Mesenchymal stem cell (in vitro differentiated cells and primary cell): ENCODE results near the gene CAMK2N2.
A peak's percentile ranks its signal among the peaks of the same experiment; 100 is the strongest.

Experiments used
- DNase-seq: peaks from one replicate; pipeline ENCODE4 v3.0.0-alpha.2; 2013
- H2AFZ ChIP-seq: one replicate; pipeline ENCODE4 v1.6.1; 2013; ENCODE audit warnings: low read depth, mild to moderate bottlenecking, control low read depth, inconsistent platforms, low read length, moderate library complexity
- H2AK5ac ChIP-seq: 2 replicates; pipeline ENCODE4 v1.6.1; 2013; ENCODE audit warnings: low read length, moderate library complexity, mild to moderate bottlenecking, inconsistent platforms; ENCODE audit not compliant: severe bottlenecking
- H2BK120ac ChIP-seq: one replicate; pipeline ENCODE4 v1.6.1; 2013; ENCODE audit warnings: low read depth, mild to moderate bottlenecking, inconsistent platforms, low read length, moderate library complexity
- H2BK12ac ChIP-seq, 2 experiments: one replicate each; pipeline ENCODE4 v1.6.1; 2013; ENCODE audit warnings: inconsistent platforms in 2 of 2, low read length in 2 of 2, mild to moderate bottlenecking in 2 of 2, moderate library complexity in 2 of 2, control low read depth in 1 of 2
- H2BK15ac ChIP-seq: one replicate; pipeline ENCODE4 v1.6.1; 2013; ENCODE audit warnings: mild to moderate bottlenecking, low read depth, inconsistent platforms; ENCODE audit not compliant: poor library complexity, severe bottlenecking
- H2BK5ac ChIP-seq: 2 replicates; pipeline ENCODE4 v1.6.1; 2013; ENCODE audit warnings: low read depth, mild to moderate bottlenecking, low read length, control low read depth, inconsistent platforms; ENCODE audit not compliant: poor library complexity, severe bottlenecking
- H3K14ac ChIP-seq, 2 experiments: one replicate each; pipeline ENCODE4 v1.6.1; 2013; ENCODE audit warnings: inconsistent platforms in 2 of 2, low read length in 2 of 2, control low read depth in 1 of 2, mild to moderate bottlenecking in 1 of 2, moderate library complexity in 1 of 2
- H3K18ac ChIP-seq, 2 experiments: one replicate each; pipeline ENCODE4 v1.6.1; 2013; ENCODE audit warnings: inconsistent platforms in 2 of 2, low read length in 2 of 2, control low read depth in 1 of 2, low read depth in 1 of 2, mild to moderate bottlenecking in 1 of 2
- H3K23ac ChIP-seq, 2 experiments: one replicate each; pipeline ENCODE4 v1.6.1; 2013; ENCODE audit warnings: inconsistent platforms in 2 of 2, low read length in 2 of 2, mild to moderate bottlenecking in 2 of 2, moderate library complexity in 2 of 2, control low read depth in 1 of 2
- H3K27ac ChIP-seq: 2 replicates; pipeline ENCODE4 v1.5.1; 2013; ENCODE audit warnings: mild to moderate bottlenecking, moderate library complexity, low read length, control low read depth, inconsistent platforms; ENCODE audit not compliant: poor library complexity, severe bottlenecking
- H3K27me3 ChIP-seq, 2 experiments: 2 replicates each; pipeline versions ENCODE4 v1.6.1 to v1.7.0; 2013; ENCODE audit warnings: low read length in 2 of 2, mild to moderate bottlenecking in 2 of 2, moderate library complexity in 2 of 2, control low read depth in 1 of 2, inconsistent platforms in 1 of 2; ENCODE audit not compliant: control insufficient read depth in 1 of 2, insufficient read depth in 1 of 2
- H3K36me3 ChIP-seq, 2 experiments: 2 replicates each; pipeline versions ENCODE4 v1.6.1 to v1.7.0; 2013; ENCODE audit warnings: low read length in 2 of 2, control low read depth in 1 of 2, inconsistent platforms in 1 of 2, low read depth in 1 of 2, mild to moderate bottlenecking in 1 of 2; ENCODE audit not compliant: insufficient read depth in 2 of 2, control insufficient read depth in 1 of 2
- H3K4ac ChIP-seq, 2 experiments: one replicate each; pipeline ENCODE4 v1.6.1; 2013; ENCODE audit warnings: inconsistent platforms in 2 of 2, low read length in 2 of 2, mild to moderate bottlenecking in 2 of 2, moderate library complexity in 2 of 2, control low read depth in 1 of 2, low read depth in 1 of 2
- H3K4me1 ChIP-seq: 2 replicates; pipeline ENCODE4 v1.6.1; 2013; ENCODE audit warnings: low read depth, low read length, control low read depth; ENCODE audit not compliant: control insufficient read depth, insufficient read depth
- H3K4me2 ChIP-seq: 2 replicates; pipeline ENCODE4 v1.6.1; 2013; ENCODE audit warnings: low read length, mild to moderate bottlenecking, inconsistent platforms; ENCODE audit not compliant: poor library complexity, severe bottlenecking
- H3K4me3 ChIP-seq, 2 experiments: 2 replicates each; pipeline versions ENCODE4 v1.5.1 to v1.7.0; 2013; ENCODE audit warnings: low read length in 2 of 2, mild to moderate bottlenecking in 2 of 2, control low read depth in 1 of 2, low read depth in 1 of 2; ENCODE audit not compliant: insufficient read depth in 1 of 2
- H3K79me1 ChIP-seq: replicated peaks from 2 replicates; pipeline ENCODE4 v1.6.1; 2013; ENCODE audit warnings: mild to moderate bottlenecking, control low read depth, low read length, inconsistent platforms; ENCODE audit not compliant: poor library complexity, severe bottlenecking
- H3K9ac ChIP-seq: 2 replicates; pipeline ENCODE4 v1.7.0; 2013; ENCODE audit warnings: mild to moderate bottlenecking, low read length, moderate library complexity
- H3K9me3 ChIP-seq: 2 replicates; pipeline ENCODE4 v1.7.0; 2013; ENCODE audit warnings: mild to moderate bottlenecking, low read length; ENCODE audit not compliant: control insufficient read depth
- H4K8ac ChIP-seq: one replicate; pipeline ENCODE4 v1.6.1; 2013; ENCODE audit warnings: inconsistent platforms, mild to moderate bottlenecking, low read length, moderate library complexity
- H4K91ac ChIP-seq: one replicate; pipeline ENCODE4 v1.6.1; 2013; ENCODE audit warnings: mild to moderate bottlenecking, low read length, inconsistent platforms
- WGBS: methylation state at CpG from one replicate; pipeline ENCODE4 v1.1.7; 2013; ENCODE audit warnings: mixed read lengths; 5-methylcytosine and 5-hydroxymethylcytosine counted together

CAMK2N2 gene

DNA sequence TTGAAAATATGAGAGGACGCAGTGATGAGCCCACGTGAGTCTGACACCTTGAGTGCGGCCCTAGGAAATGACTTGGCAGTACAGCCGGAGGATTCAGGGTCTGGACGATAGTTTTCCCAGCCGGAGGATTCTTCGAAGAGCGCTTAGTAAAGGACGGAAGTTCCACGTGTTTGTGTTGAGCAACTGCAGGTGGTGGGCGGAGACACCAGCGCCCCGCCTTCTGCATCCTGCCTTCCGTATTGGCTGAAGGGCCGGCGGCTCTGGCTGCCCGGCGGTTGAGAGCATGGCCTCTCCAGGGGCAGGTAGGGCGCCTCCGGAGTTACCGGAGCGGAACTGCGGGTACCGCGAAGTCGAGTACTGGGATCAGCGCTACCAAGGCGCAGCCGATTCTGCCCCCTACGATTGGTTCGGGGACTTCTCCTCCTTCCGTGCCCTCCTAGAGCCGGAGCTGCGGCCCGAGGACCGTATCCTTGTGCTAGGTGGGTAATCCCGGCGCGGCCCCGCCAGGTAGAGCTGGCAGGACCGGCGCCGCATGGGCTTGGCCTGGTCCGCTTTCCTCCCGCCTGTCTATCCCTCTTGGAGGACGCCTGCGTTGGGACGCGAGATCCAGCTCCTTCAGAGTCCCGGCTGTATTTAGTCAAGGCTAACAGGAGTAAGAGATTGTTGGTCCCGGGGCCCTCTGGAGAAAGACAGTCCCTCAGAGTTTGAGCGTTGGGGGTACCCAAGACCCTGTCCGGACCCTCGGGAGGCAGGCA lies 11.8 kb downstream of the CAMK2N2 start, which contains the start of gene EEF1AKMT4:
Gene EEF1AKMT4, plus strand, starts transcription at position 261 of the 755 bp plus-strand sequence. Its CDS starts 23 bp downstream, at position 284.
- Histone ChIP-seq H3K27me3 (no peaks in the 10 kb centered on the region), H2BK120ac (peak within 1 kb of the TSS; percentile 69), H3K14ac (peak within 1 kb of the TSS in 1 of 2 experiments; percentile 99), H3K36me3 (peaks cover 11 to 13% of the 10 kb centered on the region in 2 experiments), H2BK15ac (peak within 1 kb of the TSS; percentile 36), H3K4me1 (peaks cover 1% of the 10 kb centered on the region), H4K91ac (peak within 1 kb of the TSS; percentile 90), H2AFZ (peak within 1 kb of the TSS; percentile 98), H4K8ac (peak within 1 kb of the TSS; percentile 99), H3K4me3 (peak within 1 kb of the TSS; percentile 93 to 98), H3K4me2 (peak within 1 kb of the TSS; percentile 100), H2BK12ac (peak within 1 kb of the TSS in 1 of 2 experiments; percentile 40), H3K79me1 (peaks cover 24% of the 10 kb centered on the region), H3K27ac (peak within 1 kb of the TSS; percentile 86), H3K23ac (no peak within 1 kb of the TSS), H3K9ac (peak within 1 kb of the TSS; percentile 98), H2AK5ac (no peak within 1 kb of the TSS), H3K18ac (peak within 1 kb of the TSS; percentile 85 to 99), H3K4ac (peak within 1 kb of the TSS; percentile 80 to 86), H2BK5ac (peak within 1 kb of the TSS; percentile 1), H3K9me3 (no peaks in the 10 kb centered on the region)
- under 1% methylated on average over 54 of the region's 54 CpGs for WGBS
- DNase-seq = peak; percentile 99

DNA sequence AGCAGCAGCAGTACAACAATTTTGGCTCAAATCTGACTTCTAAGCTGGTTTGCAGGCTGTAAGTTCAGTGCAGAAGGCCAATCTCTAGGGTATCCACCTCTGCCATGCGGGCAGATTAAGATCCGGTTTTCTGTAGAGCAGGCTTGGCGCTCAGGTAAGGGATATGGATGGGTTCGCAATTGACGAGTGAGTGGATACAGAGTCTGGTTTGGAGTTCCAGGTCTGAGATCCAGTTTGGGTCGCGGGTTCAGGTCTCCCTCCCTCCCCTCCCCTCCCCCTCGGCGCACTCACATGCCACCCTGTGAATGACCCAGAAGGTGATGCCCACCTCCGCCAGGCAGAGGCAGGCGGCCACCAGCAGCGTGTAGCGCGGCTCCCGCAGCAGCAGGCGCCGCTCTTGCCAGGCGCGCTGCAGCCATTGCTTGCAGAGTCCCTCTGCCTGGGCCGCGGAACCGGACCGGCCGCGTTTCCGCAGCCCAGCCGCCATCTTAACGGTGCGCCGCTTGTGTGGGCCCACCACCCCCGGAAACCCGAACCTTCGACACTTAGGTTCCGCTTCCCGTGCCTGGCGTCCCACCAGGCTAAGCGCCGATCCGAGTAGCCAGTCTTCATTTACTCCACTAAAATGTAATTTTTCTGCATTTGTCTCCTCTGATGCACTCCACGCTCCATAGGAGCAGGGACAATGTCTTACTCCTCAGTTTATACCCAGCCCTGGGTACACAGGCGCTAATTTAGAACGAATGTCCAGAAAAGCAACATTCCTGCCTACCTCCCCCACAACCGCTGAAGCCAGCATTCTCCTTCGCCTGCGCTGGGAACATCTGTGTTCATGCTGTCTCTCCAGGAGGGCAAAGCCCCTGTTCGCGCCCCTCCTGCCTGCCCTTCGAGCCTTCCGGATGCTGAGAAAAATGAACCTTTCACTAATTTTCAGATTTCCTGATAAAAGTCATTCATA lies 12.6 kb downstream of the CAMK2N2 start, which contains the start of gene ALG3:
Gene ALG3, minus strand, starts transcription at position 509 of the 958 bp plus-strand sequence. Its CDS starts 22 bp downstream, at position 487.
- peaks cover 24% of the 10 kb centered on the region for H3K79me1 ChIP-seq
- H3K27ac ChIP-seq = peak within 1 kb of the TSS; percentile 86
- peak within 1 kb of the TSS; percentile 100 for H3K4me2 ChIP-seq
- H3K18ac ChIP-seq = peak within 1 kb of the TSS; percentile 85 to 99
- peak within 1 kb of the TSS; percentile 98 for H3K9ac ChIP-seq
- peak within 1 kb of the TSS in 1 of 2 experiments; percentile 99 for H3K14ac ChIP-seq
- peak within 1 kb of the TSS; percentile 1 for H2BK5ac ChIP-seq
- peak within 1 kb of the TSS; percentile 93 to 98 for H3K4me3 ChIP-seq
- WGBS = under 1% methylated on average over 45 of the region's 49 CpGs
- peak within 1 kb of the TSS; percentile 80 to 86 for H3K4ac ChIP-seq
- H3K27me3 ChIP-seq = no peaks in the 10 kb centered on the region
- H2BK12ac ChIP-seq = peak within 1 kb of the TSS in 1 of 2 experiments; percentile 40
- peak within 1 kb of the TSS; percentile 69 for H2BK120ac ChIP-seq
- H3K23ac ChIP-seq = no peak within 1 kb of the TSS
- peak within 1 kb of the TSS; percentile 99 for H4K8ac ChIP-seq
- H3K36me3 ChIP-seq = peaks cover 19 to 21% of the 10 kb centered on the region in 2 experiments
- peak; percentile 92 for DNase-seq
- peak within 1 kb of the TSS; percentile 90 for H4K91ac ChIP-seq
- H2BK15ac ChIP-seq = peak within 1 kb of the TSS; percentile 36
- peak within 1 kb of the TSS; percentile 98 for H2AFZ ChIP-seq
- peaks cover 1% of the 10 kb centered on the region for H3K4me1 ChIP-seq
- no peak within 1 kb of the TSS for H2AK5ac ChIP-seq
- H3K9me3 ChIP-seq = no peaks in the 10 kb centered on the region

DNA sequence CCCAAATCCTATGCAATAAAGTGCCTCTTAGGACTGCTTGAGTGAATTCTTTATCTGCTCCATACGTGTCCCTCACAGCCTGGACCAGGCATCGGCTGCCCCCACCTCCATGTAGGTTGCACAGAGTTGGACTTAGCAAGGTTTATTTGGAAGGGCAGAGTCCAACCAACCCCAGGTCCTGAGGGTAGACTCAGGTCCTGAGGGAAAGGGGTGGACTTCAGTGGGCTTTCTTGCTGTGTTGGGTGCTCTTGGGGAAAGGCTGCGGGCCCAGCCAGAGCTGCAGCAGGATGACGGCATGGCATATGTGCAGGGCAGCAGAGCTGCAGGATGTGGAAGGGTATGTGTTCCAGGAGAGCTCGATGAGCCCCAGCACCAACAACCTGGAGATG lies 19.1 kb downstream of the CAMK2N2 start:
- Histone ChIP-seq H3K27ac (no peak overlapping the region), H2BK15ac (no peak overlapping the region), H4K8ac (no peak overlapping the region), H3K36me3 (peaks cover 40 to 46% of the 10 kb centered on the region in 2 experiments), H3K4ac (no peak overlapping the region), H3K4me3 (no peak overlapping the region), H2AK5ac (no peak overlapping the region), H3K14ac (no peak overlapping the region), H3K9me3 (no peaks in the 10 kb centered on the region), H3K27me3 (peaks cover 0 to 19% of the 10 kb centered on the region in 2 experiments), H3K23ac (no peak overlapping the region), H3K9ac (no peak overlapping the region), H4K91ac (no peak overlapping the region), H2BK5ac (no peak overlapping the region), H2AFZ (no peak overlapping the region), H2BK120ac (no peak overlapping the region), H3K4me2 (no peak overlapping the region), H3K79me1 (peaks cover 14% of the 10 kb centered on the region), H2BK12ac (no peak overlapping the region), H3K18ac (no peak overlapping the region), H3K4me1 (no peaks in the 10 kb centered on the region)
- 95% methylated on average over 4 of the region's 5 CpGs for WGBS
- no peak for DNase-seq
